Measurements from ENCODE around the gene CDKN3. TPM values are rescaled to one million over a fixed set of nuclear protein-coding genes. Genes with fewer than 3 reads are reported as not detected.
"Not testable (repeated sequence)": the region's sequence is repeated elsewhere in the genome, so short reads cannot be mapped to it uniquely, and the experiment has no call there.

The CDKN3 gene
- polyA plus RNA-seq, 1 donor, result 20.2 TPM

GRCh38 chr14:54456820-54457608 is 60.2 kb downstream of the CDKN3 start:
- DNase-seq, result not testable (repeated sequence)

GRCh38 chr14:54457609-54457996 is 60.8 kb downstream of the CDKN3 start:
- no peak for DNase-seq

GRCh38 chr14:54458536-54458935 is 61.7 kb downstream of the CDKN3 start:
- not testable (repeated sequence) for DNase-seq

GRCh38 chr14:54459106-54459505 is 62.3 kb downstream of the CDKN3 start:
- DNase-seq, result no peak

- no peak for DNase-seq
These were observed 65.2 kb downstream of the CDKN3 start for GRCh38 chr14:54462048-54462447.

GRCh38 chr14:54465654-54466053 is 68.8 kb downstream of the CDKN3 start:
- DNase-seq, result no peak

GRCh38 chr14:54467280-54467679 is 70.5 kb downstream of the CDKN3 start:
- no peak for DNase-seq

Other genes starting within 250 kb of the CDKN3 start
- 155 TPM for gene CNIH1, start 44.4 kb downstream of the CDKN3 start, polyA plus RNA-seq (ENCODE audit: insufficient read length)
- gene GMFB, start 92.0 kb downstream of the CDKN3 start, polyA plus RNA-seq (ENCODE audit: insufficient read length), result 40.7 TPM
- gene CGRRF1, start 112.9 kb downstream of the CDKN3 start, polyA plus RNA-seq (ENCODE audit: insufficient read length), result 14.9 TPM
- 63.5 TPM for gene SAMD4A, start 170.1 kb downstream of the CDKN3 start, polyA plus RNA-seq (ENCODE audit: insufficient read length)

Measured in hindlimb muscle (tissue), 1 donor.